HepG2 (cell line): ENCODE data around the gene PDE8B. TPM values are rescaled to one million over a fixed set of nuclear protein-coding genes. Genes with fewer than 3 reads are reported as not detected.

ENCODE experiments used
- ATAC-seq: fragments of 200-7000 bp; cut with Tn5 transposase; 3 replicates; pipeline ENCODE4 v1.9.1; 2020; ENCODE audit warnings: mild to moderate bottlenecking, moderate library complexity
- BruUV-seq: library from RNA; stranded (reverse); fragments of 400-500 nt; replicated peaks from 2 replicates; lab custom pipeline; 2021; lab: Mats Ljungman, UMichigan
- CTCF ChIA-PET: fragments of 300-600 bp; formaldehyde crosslinking; extraction: SDS; loops from one replicate; lab custom pipeline; 2021; ENCODE audit warnings: low total read pairs, inconsistent platforms, low intra/inter-chr PET ratio; lab: Yijun Ruan, JAX
- POLR2A ChIA-PET: fragments of 350-600 bp; sonication (Branson Sonifier 250); formaldehyde crosslinking; loops from one replicate; lab custom pipeline; 2020; ENCODE audit warnings: antibody characterized with exemption, inconsistent platforms; lab: Yijun Ruan, JAX
- DNase-seq: peaks from one replicate; pipeline ENCODE4 v3.0.0-alpha.2; 2015; ENCODE audit warnings: low spot score
- FAIRE-seq: peaks from 3 replicates; lab custom pipeline; 2011; peaks lifted over from hg19 to GRCh38; lab: Jason Lieb, UNC
- H2AFZ ChIP-seq: one replicate; pipeline ENCODE4 v1.6.1; 2011; ENCODE audit warnings: low read length, inconsistent platforms
- H3K27ac ChIP-seq: fragments of 300-600 bp; 3 replicates; pipeline ENCODE4 v1.8.0; 2011; ENCODE audit warnings: mixed run types, mild to moderate bottlenecking, mixed read lengths, low read length, inconsistent platforms; ENCODE audit not compliant: insufficient read depth; ENCODE audit errors: extremely low read length
- H3K27me3 ChIP-seq, 2 experiments: fragments of 200-600 bp in 1 of 2; 2 replicates in 1 of 2; 3 replicates in 1 of 2; pipeline versions ENCODE4 v1.6.0 to v1.8.0; 2011; ENCODE audit warnings: low read length in 2 of 2, mild to moderate bottlenecking in 2 of 2, moderate library complexity in 2 of 2, inconsistent platforms in 1 of 2; ENCODE audit not compliant: insufficient read depth in 2 of 2, control insufficient read depth in 1 of 2
- H3K36me3 ChIP-seq, 2 experiments: fragments of 200-600 bp in 1 of 2; replicated peaks in 1 of 2; 2 replicates in 1 of 2; 3 replicates in 1 of 2; pipeline versions ENCODE4 v1.5.1 to v1.8.0; 2011; ENCODE audit warnings: low read length in 2 of 2, inconsistent platforms in 1 of 2; ENCODE audit not compliant: insufficient read depth in 2 of 2, control insufficient read depth in 1 of 2
- H3K4me1 ChIP-seq: 2 replicates; pipeline ENCODE4 v1.5.1; 2012; ENCODE audit warnings: low read length, inconsistent platforms; ENCODE audit not compliant: insufficient read depth
- H3K4me2 ChIP-seq: 2 replicates; pipeline ENCODE4 v1.6.0; 2011; ENCODE audit warnings: low read depth, low read length, inconsistent platforms
- H3K4me3 ChIP-seq, 3 experiments: fragments of 200-600 bp in 1 of 3; sonication (generic), shearing (Covaris generic) in 1 of 3; replicated peaks in 1 of 3; 2 replicates each; pipeline ENCODE4 v1.5.1; 2011 to 2016; ENCODE audit warnings: low read length in 3 of 3, inconsistent platforms in 2 of 3, low read depth in 2 of 3, mild to moderate bottlenecking in 2 of 3, control low read depth in 1 of 3, mixed read lengths in 1 of 3; ENCODE audit not compliant: insufficient read depth in 1 of 3
- H3K79me2 ChIP-seq: one replicate; pipeline ENCODE4 v1.6.1; 2011; ENCODE audit warnings: low read length, inconsistent platforms; ENCODE audit not compliant: insufficient read depth
- H3K9ac ChIP-seq: 2 replicates; pipeline ENCODE4 v1.6.0; 2011; ENCODE audit warnings: mild to moderate bottlenecking, low read depth, low read length, inconsistent platforms; ENCODE audit not compliant: insufficient read depth
- H3K9me3 ChIP-seq: 2 replicates; pipeline ENCODE4 v1.5.1; 2012; ENCODE audit warnings: mild to moderate bottlenecking, low read length
- H4K20me1 ChIP-seq: 2 replicates; pipeline ENCODE4 v1.6.0; 2011; ENCODE audit warnings: inconsistent platforms, mild to moderate bottlenecking, low read length, moderate library complexity; ENCODE audit not compliant: insufficient read depth
- CBX5 ChIP-seq: sonication (generic); formaldehyde crosslinking; IDR thresholded peaks from 2 replicates; pipeline ENCODE4 v1.4.0; 2020; ENCODE audit warnings: missing genetic modification reagents, borderline replicate concordance
- CCDC6 ChIP-seq: sonication (generic); formaldehyde crosslinking; IDR thresholded peaks from 2 replicates; pipeline ENCODE4 v1.8.1; 2022; ENCODE audit warnings: mild to moderate bottlenecking, missing genetic modification reagents, moderate library complexity
- DPF2 ChIP-seq: sonication (generic); formaldehyde crosslinking; IDR thresholded peaks from 2 replicates; pipeline ENCODE4 v1.4.0; 2020; ENCODE audit warnings: mild to moderate bottlenecking, low read depth, missing genetic modification reagents, borderline replicate concordance
- HOXD1 ChIP-seq: sonication (generic); formaldehyde crosslinking; IDR thresholded peaks from 2 replicates; pipeline ENCODE4 v1.5.0; 2020; ENCODE audit warnings: missing genetic modification reagents
- JUN ChIP-seq: sonication (generic); formaldehyde crosslinking; IDR thresholded peaks from 2 replicates; pipeline ENCODE4 v1.4.0; 2020; ENCODE audit warnings: mild to moderate bottlenecking, missing genetic modification reagents
- LRRFIP1 ChIP-seq: sonication (generic); formaldehyde crosslinking; conservative IDR thresholded peaks from 2 replicates; pipeline ENCODE4 v1.4.0; 2020; ENCODE audit warnings: missing genetic modification reagents
- NFIC ChIP-seq: IDR thresholded peaks from 2 replicates; pipeline ENCODE4 v1.6.1; 2012; ENCODE audit warnings: mild to moderate bottlenecking, low read length, inconsistent platforms
- NR1H2 ChIP-seq: sonication (generic); formaldehyde crosslinking; IDR thresholded peaks from 2 replicates; pipeline ENCODE4 v1.8.1; 2022; ENCODE audit warnings: low read depth, missing genetic modification reagents, borderline replicate concordance
- SALL1 ChIP-seq: sonication (generic); formaldehyde crosslinking; IDR thresholded peaks from 2 replicates; pipeline ENCODE4 v1.8.0; 2022; ENCODE audit warnings: mild to moderate bottlenecking, missing genetic modification reagents
- TEAD2 ChIP-seq: sonication (generic); formaldehyde crosslinking; IDR thresholded peaks from 2 replicates; pipeline ENCODE4 v1.9.0; 2021; ENCODE audit warnings: missing genetic modification reagents
- ZFP62 ChIP-seq: sonication (generic); formaldehyde crosslinking; IDR thresholded peaks from 2 replicates; pipeline ENCODE4 v1.4.0; 2020; ENCODE audit warnings: missing genetic modification reagents
- ZNF230 ChIP-seq: sonication (generic); formaldehyde crosslinking; IDR thresholded peaks from 2 replicates; pipeline ENCODE4 v1.4.0; 2020; ENCODE audit warnings: mild to moderate bottlenecking, missing genetic modification reagents
- ZNF343 ChIP-seq: sonication (generic); formaldehyde crosslinking; IDR thresholded peaks from 2 replicates; pipeline ENCODE4 v1.4.0; 2020; ENCODE audit warnings: mild to moderate bottlenecking, missing genetic modification reagents
- ZNF501 ChIP-seq: sonication (generic); formaldehyde crosslinking; IDR thresholded peaks from 2 replicates; pipeline ENCODE4 v1.5.1; 2020; ENCODE audit warnings: mild to moderate bottlenecking, moderate library complexity, missing genetic modification reagents
- ZNF510 ChIP-seq: sonication (generic); formaldehyde crosslinking; IDR thresholded peaks from 2 replicates; pipeline ENCODE4 v1.4.0; 2020; ENCODE audit warnings: low read depth, mild to moderate bottlenecking, missing genetic modification reagents
- WGBS: methylation state at CpG from one replicate; pipeline ENCODE4 v1.1.6; 2017; ENCODE audit warnings: low lambda C conversion rate; 5-methylcytosine and 5-hydroxymethylcytosine counted together
- in situ Hi-C: cut with HindIII; loops from 2 replicates; pipeline ENCODE4 v1.10.0; 2017; ENCODE audit warnings: low pct_unique_long_range_greater_than_20kb; ENCODE audit not compliant: extremely low pct_ligation_motif_present
- intact Hi-C: fragments of 100-400 bp; cut with micrococcal nuclease; formaldehyde crosslinking; loops from one replicate; pipeline ENCODE4 v1.10.0; 2022; ENCODE audit not compliant: unreplicated experiment
- polyA plus RNA-seq, 8 experiments: library from polyadenylated mRNA; depleted of rRNA in 3 of 8; stranded (reverse) in 7 of 8; unstranded in 1 of 8; fragments of >200 nt; fragmentation: Illumina TruSeq in 4 of 8; extraction: Trizol in 4 of 8; gene quantifications; 2 replicates each; pipeline versions ENCODE4 v1.2.1 to v1.2.3, GENCODE V29; 2011 to 2016; ENCODE audit warnings: low read depth in 4 of 8, missing spikeins in 1 of 8, mixed read lengths in 1 of 8; ENCODE audit not compliant: insufficient read depth in 1 of 8
- total RNA-seq, 5 experiments: library from RNA; depleted of rRNA; stranded (reverse); fragments of >200 nt; fragmentation: Illumina TruSeq; extraction: Trizol; gene quantifications; 2 replicates each; pipeline ENCODE4 v1.2.3, GENCODE V29; 2016; ENCODE audit warnings: low read depth in 1 of 5
- TF ChIP-seq, protein P1 (sequence below): sonication (generic); formaldehyde crosslinking; IDR thresholded peaks from 2 replicates; pipeline ENCODE4 v1.4.0; 2020; ENCODE audit warnings: missing genetic modification reagents

Gene PDE8B
- total and polyA plus RNA-seq, 2 of the 13 experiments (the other 11 are each of a cell fraction or from before 2014, with no cell fraction given): 0.07 TPM; not detected in 1

DNA sequence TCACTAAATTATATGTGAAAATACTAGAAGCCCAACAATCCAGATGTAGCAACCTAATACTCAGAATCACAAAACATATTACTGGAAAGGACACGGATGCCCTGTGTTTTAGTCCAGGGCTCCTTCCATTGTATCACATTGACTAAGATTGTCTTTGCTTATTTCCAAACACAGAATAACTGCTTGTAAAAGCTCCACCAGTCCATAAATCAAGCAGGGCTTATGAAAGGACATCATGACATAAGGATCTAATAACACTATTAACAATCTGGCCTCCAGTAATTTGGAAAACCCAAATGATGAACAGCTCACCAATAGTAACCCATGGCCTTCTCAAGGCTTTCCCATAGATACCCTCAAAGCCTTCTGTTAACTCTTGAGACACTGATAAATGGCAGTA is 241.9 kb downstream of the PDE8B start:
- H3K36me3 ChIP-seq: peaks cover 0 to 10% of the 10 kb centered on the region in 2 experiments; a peak in 1 of 5 replicates

DNA sequence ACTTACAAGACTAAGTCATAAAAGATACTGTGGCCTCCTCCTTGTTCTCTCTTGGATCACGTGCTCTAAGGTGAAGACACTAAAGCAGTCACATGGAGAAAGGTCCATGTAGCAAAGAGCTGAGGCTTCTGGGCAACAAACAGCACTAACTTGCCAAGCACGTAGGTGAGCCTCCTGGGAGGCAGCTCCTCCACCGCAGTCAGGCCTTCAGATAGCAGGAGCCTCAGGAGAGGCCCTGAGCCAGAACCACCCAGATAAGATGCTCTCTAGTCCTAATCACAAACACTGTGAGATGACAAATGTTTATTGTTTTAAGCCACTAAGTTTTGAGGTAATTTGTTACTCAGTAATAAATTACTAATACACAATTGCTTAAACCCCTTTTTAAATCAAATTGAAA is 243.6 kb downstream of the PDE8B start:
- Histone ChIP-seq H3K27ac (no peak overlapping the region), H3K79me2 (no peaks in the 10 kb centered on the region), H3K9me3 (no peaks in the 10 kb centered on the region), H4K20me1 (no peaks in the 10 kb centered on the region), H2AFZ (no peak overlapping the region), H3K9ac (no peak overlapping the region), H3K27me3 (no peaks in the 10 kb centered on the region), H3K4me2 (no peak overlapping the region), H3K4me3 (no peak overlapping the region), H3K36me3 (0 out of 5 replicates have a peak, but pooled peaks cover 0 to 5% of the 10 kb centered on the region in 2 experiments), H3K4me1 (no peaks in the 10 kb centered on the region)
- ATAC-seq (no peak), FAIRE-seq (no peak), DNase-seq (no peak)
- BruUV-seq: no TSS peak
- 100% methylated on average over 2 of the region's 3 CpGs for WGBS
- intact Hi-C loops: no loop called here
- in situ Hi-C loops: no loop called here
- CTCF ChIA-PET: no interaction called here
- POLR2A ChIA-PET: no interaction called here
- TF ChIP-seq ZNF343 (CRISPR knock-in tag) (no peak), ZNF510 (CRISPR knock-in tag) (no peak), NFIC (no peak), TEAD2 (CRISPR knock-in tag) (no peak), SALL1 (CRISPR knock-in tag) (no peak), JUN (CRISPR knock-in tag) (no peak), ZFP62 (CRISPR knock-in tag) (no peak), CBX5 (CRISPR knock-in tag) (no peak), ZNF230 (CRISPR knock-in tag) (no peak), DPF2 (CRISPR knock-in tag) (no peak)
- TF ChIP-seq, protein P1, sequence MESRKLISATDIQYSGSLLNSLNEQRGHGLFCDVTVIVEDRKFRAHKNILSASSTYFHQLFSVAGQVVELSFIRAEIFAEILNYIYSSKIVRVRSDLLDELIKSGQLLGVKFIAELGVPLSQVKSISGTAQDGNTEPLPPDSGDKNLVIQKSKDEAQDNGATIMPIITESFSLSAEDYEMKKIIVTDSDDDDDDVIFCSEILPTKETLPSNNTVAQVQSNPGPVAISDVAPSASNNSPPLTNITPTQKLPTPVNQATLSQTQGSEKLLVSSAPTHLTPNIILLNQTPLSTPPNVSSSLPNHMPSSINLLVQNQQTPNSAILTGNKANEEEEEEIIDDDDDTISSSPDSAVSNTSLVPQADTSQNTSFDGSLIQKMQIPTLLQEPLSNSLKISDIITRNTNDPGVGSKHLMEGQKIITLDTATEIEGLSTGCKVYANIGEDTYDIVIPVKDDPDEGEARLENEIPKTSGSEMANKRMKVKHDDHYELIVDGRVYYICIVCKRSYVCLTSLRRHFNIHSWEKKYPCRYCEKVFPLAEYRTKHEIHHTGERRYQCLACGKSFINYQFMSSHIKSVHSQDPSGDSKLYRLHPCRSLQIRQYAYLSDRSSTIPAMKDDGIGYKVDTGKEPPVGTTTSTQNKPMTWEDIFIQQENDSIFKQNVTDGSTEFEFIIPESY (CRISPR knock-in tag): no peak

More for the DNA sequence above, 241.9 kb downstream of the PDE8B start:
- in situ Hi-C loops (no loop called here), intact Hi-C loops (no loop called here)
- WGBS: 100% methylated on average over 1 of the region's 1 CpG
- H3K4me1 ChIP-seq: no peaks in the 10 kb centered on the region
- no TSS peak for BruUV-seq
- ATAC-seq (no peak), DNase-seq (no peak), FAIRE-seq (no peak)
- H3K9ac ChIP-seq: no peak overlapping the region
- H4K20me1 ChIP-seq: no peaks in the 10 kb centered on the region
- H3K79me2 ChIP-seq: no peaks in the 10 kb centered on the region
- POLR2A ChIA-PET: no interaction called here
- no peak overlapping the region for H3K4me3 ChIP-seq
- H3K27ac ChIP-seq: no peak overlapping the region
- no peak overlapping the region for H2AFZ ChIP-seq
- H3K27me3 ChIP-seq: no peaks in the 10 kb centered on the region
- CTCF ChIA-PET: no interaction called here
- TF ChIP-seq HOXD1 (CRISPR knock-in tag) (no peak), CCDC6 (CRISPR knock-in tag) (no peak), ZNF501 (CRISPR knock-in tag) (no peak), LRRFIP1 (no peak), NR1H2 (CRISPR knock-in tag) (no peak)
- no peaks in the 10 kb centered on the region for H3K9me3 ChIP-seq
- no peak overlapping the region for H3K4me2 ChIP-seq
